Measurements from ENCODE around the gene TAF15.

DNA sequence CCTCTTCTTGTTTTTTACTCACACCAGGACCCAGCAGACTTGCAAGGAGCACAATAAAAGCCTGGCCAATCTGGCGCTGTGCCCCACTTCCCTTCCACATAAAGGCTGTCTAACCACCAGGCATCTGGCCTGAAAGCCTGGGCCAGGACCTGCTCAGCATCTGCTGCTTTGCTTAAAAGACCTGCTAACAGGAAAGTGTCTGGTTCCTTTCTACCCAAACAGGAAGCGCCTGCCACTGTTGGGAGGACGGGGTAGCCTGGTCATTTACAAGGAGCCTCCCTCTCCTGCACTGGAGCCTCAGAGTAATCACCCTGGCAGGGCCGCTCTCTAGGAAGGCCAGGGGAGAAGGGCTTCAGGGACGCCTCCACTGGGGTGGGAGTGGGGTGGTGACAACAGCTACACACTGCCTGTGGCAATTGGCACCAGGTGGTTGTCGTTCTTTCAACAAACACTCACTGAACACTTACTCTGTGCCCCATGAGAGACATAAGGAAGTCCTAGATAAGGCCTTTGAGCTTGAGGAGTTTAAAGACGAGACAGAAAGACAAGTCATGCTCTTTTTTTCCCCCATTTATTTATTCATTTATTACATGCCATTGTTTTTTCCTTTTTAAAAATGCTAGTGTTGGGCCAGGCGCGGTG is 7.6 kb upstream of the TAF15 start:
- no peak for TF ChIP-seq EZH2 (IDR thresholded peaks at IDR 0.05; ENCODE audit: low read length, unreplicated experiment)
- TF ChIP-seq, protein P1, sequence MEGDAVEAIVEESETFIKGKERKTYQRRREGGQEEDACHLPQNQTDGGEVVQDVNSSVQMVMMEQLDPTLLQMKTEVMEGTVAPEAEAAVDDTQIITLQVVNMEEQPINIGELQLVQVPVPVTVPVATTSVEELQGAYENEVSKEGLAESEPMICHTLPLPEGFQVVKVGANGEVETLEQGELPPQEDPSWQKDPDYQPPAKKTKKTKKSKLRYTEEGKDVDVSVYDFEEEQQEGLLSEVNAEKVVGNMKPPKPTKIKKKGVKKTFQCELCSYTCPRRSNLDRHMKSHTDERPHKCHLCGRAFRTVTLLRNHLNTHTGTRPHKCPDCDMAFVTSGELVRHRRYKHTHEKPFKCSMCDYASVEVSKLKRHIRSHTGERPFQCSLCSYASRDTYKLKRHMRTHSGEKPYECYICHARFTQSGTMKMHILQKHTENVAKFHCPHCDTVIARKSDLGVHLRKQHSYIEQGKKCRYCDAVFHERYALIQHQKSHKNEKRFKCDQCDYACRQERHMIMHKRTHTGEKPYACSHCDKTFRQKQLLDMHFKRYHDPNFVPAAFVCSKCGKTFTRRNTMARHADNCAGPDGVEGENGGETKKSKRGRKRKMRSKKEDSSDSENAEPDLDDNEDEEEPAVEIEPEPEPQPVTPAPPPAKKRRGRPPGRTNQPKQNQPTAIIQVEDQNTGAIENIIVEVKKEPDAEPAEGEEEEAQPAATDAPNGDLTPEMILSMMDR (conservative IDR thresholded peaks at IDR 0.05; ENCODE audit: low read depth, low read length): no peak
- no peak for TF ChIP-seq EZH2phosphoT487 (IDR thresholded peaks at IDR 0.05; ENCODE audit: borderline replicate concordance, low read length)
